GM19328 (cell line): ENCODE measurements around the gene LRRC9.
A peak's percentile ranks its signal among the peaks of the same experiment; 100 is the strongest.

Experiments
- ATAC-seq: cut with Tn5 transposase; IDR thresholded peaks from one replicate; pipeline ENCODE4 v1.9.1; 2021; ENCODE audit warnings: mild to moderate bottlenecking, moderate library complexity; ENCODE audit not compliant: unreplicated experiment

The LRRC9 gene

GRCh38 chr14:59919570-59920377, at the start of gene LRRC9:
Gene LRRC9, plus strand, starts transcription at chr14:59920144.
- ATAC-seq = no peak

GRCh38 chr14:59870277-59871165, 49.4 kb upstream of the LRRC9 start, which contains the start of gene RTN1:
Gene RTN1, minus strand, starts transcription at chr14:59870776. Its CDS starts 146 bp downstream, at chr14:59870630.
- ATAC-seq = peak; percentile 50

- no peak for ATAC-seq
Observed at GRCh38 chr14:59871166-59871495, 48.8 kb upstream of the LRRC9 start.

- no peak for ATAC-seq
Observed at GRCh38 chr14:59882957-59883356, 37.0 kb upstream of the LRRC9 start.

- ATAC-seq = no peak
Observed at GRCh38 chr14:59890676-59891075, 29.3 kb upstream of the LRRC9 start.

GRCh38 chr14:59895721-59896120, 24.2 kb upstream of the LRRC9 start:
- ATAC-seq = no peak

- ATAC-seq = no peak
Observed at GRCh38 chr14:59897757-59898383, 22.1 kb upstream of the LRRC9 start.

GRCh38 chr14:59900556-59900955, 19.4 kb upstream of the LRRC9 start:
- ATAC-seq = no peak

GRCh38 chr14:59904184-59904583, 15.8 kb upstream of the LRRC9 start:
- ATAC-seq = no peak

- no peak for ATAC-seq
Observed at GRCh38 chr14:59905188-59905587, 14.8 kb upstream of the LRRC9 start.

- no peak for ATAC-seq
Observed at GRCh38 chr14:59912443-59912842, 7.5 kb upstream of the LRRC9 start.

GRCh38 chr14:59913187-59913586, 6.8 kb upstream of the LRRC9 start:
- ATAC-seq = no peak

GRCh38 chr14:59918824-59919569, 947 bp upstream of the LRRC9 start:
- no peak for ATAC-seq

- ATAC-seq = no peak
Observed at GRCh38 chr14:59920378-59920683, 387 bp downstream of the LRRC9 start.

GRCh38 chr14:59925797-59926196, 5.9 kb downstream of the LRRC9 start:
- ATAC-seq = no peak

GRCh38 chr14:59926534-59926933, 6.6 kb downstream of the LRRC9 start:
- no peak for ATAC-seq

- ATAC-seq = no peak
Observed at GRCh38 chr14:59931237-59931636, 11.3 kb downstream of the LRRC9 start.

GRCh38 chr14:59936145-59936544, 16.2 kb downstream of the LRRC9 start:
- ATAC-seq = no peak

GRCh38 chr14:59939828-59940227, 19.9 kb downstream of the LRRC9 start:
- peak; percentile 71 for ATAC-seq

GRCh38 chr14:59942296-59942862, 22.4 kb downstream of the LRRC9 start:
- peak; percentile 51 for ATAC-seq

- no peak for ATAC-seq
Observed at GRCh38 chr14:59944909-59945308, 25.0 kb downstream of the LRRC9 start.
